ENCODE data around the gene VIPAS39.
"Not testable (repeated sequence)": the region's sequence is repeated elsewhere in the genome, so short reads cannot be mapped to it uniquely, and the experiment has no call there.

The VIPAS39 gene

GRCh38 chr14:77436042-77436441, 21.4 kb downstream of the VIPAS39 start:
- in situ Hi-C loops (cut with MboI; ENCODE audit: low sequenced_read_pairs, unreplicated experiment) = no loop called here
- TF ChIP-seq CTCF (IDR thresholded peaks at IDR 0.05; ENCODE audit: borderline replicate concordance, control extremely low read depth, extremely low read depth, insufficient read depth, missing control alignments) = no peak
- DNase-seq (ENCODE audit: low spot score) = no peak

- DNase-seq (ENCODE audit: low spot score) = no peak
- in situ Hi-C loops (cut with MboI; ENCODE audit: low sequenced_read_pairs, unreplicated experiment) = no loop called here
- TF ChIP-seq CTCF (IDR thresholded peaks at IDR 0.05; ENCODE audit: borderline replicate concordance, control extremely low read depth, extremely low read depth, insufficient read depth, missing control alignments) = no peak
Measured at GRCh38 chr14:77426396-77426795, 31.0 kb downstream of the VIPAS39 start.

- in situ Hi-C loops (cut with MboI; ENCODE audit: low sequenced_read_pairs, unreplicated experiment) = no loop called here
- no peak for TF ChIP-seq CTCF (IDR thresholded peaks at IDR 0.05; ENCODE audit: borderline replicate concordance, control extremely low read depth, extremely low read depth, insufficient read depth, missing control alignments)
Measured at GRCh38 chr14:77424862-77425261, 32.5 kb downstream of the VIPAS39 start.

DNA sequence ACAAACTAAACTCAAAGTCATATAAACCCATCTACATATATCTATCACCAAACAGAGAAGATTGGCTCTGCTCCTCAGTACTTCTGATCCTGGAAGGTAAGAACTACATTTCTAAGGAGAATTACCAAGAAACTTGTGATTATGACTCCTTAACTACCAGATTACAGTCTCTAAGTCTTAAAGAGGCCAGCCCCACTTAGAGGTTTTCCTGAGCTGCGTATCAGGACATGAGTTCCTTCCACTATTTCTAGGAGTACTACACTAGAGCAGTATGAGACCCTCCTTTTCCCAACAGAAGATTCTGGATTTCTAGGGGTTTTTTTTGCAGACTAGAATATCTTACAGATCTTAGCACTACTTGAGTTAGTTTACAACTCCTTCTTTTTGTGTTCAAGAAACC, 34.0 kb downstream of the VIPAS39 start, which contains the start of gene NOXRED1:
TSS of gene NOXRED1 (minus strand) at position 101 of the 400 bp plus-strand sequence. CDS start 634 bp downstream, outside the sequence.
- in situ Hi-C loops (cut with MboI; ENCODE audit: low sequenced_read_pairs, unreplicated experiment) = no loop called here
- TF ChIP-seq CTCF (IDR thresholded peaks at IDR 0.05; ENCODE audit: borderline replicate concordance, control extremely low read depth, extremely low read depth, insufficient read depth, missing control alignments) = no peak

More at GRCh38 chr14:77424862-77425261, 32.5 kb downstream of the VIPAS39 start:
- DNase-seq (ENCODE audit: low spot score) = no peak

DNA sequence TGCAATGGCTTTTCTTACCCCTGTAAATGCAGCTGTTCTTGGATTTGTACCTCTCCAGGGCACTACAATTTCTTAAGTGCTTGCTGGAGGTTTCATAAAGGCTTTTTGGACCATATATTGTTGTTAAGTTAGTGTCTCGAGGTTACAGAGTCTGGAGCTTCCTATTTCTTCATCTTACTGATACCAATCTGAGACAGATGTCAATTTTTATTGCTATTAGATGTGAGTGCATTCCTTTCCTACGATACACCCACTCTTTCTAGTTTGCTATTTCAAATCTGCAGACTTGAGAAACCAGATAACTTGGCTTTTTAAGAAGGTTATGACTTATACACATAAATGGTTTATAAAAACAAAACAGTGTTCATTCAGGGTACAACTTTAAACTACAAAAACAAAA, 36.2 kb downstream of the VIPAS39 start:
- in situ Hi-C loops (cut with MboI; ENCODE audit: low sequenced_read_pairs, unreplicated experiment) = no loop called here
- DNase-seq (ENCODE audit: low spot score) = no peak
- no peak for TF ChIP-seq CTCF (IDR thresholded peaks at IDR 0.05; ENCODE audit: borderline replicate concordance, control extremely low read depth, extremely low read depth, insufficient read depth, missing control alignments)

More for the DNA sequence above, 34.0 kb downstream of the VIPAS39 start, which contains the start of gene NOXRED1:
- DNase-seq (ENCODE audit: low spot score) = no peak

GRCh38 chr14:77416836-77417235, 40.6 kb downstream of the VIPAS39 start:
- in situ Hi-C loops (cut with MboI; ENCODE audit: low sequenced_read_pairs, unreplicated experiment) = no loop called here
- no peak for DNase-seq (ENCODE audit: low spot score)
- TF ChIP-seq CTCF (IDR thresholded peaks at IDR 0.05; ENCODE audit: borderline replicate concordance, control extremely low read depth, extremely low read depth, insufficient read depth, missing control alignments) = no peak

DNA sequence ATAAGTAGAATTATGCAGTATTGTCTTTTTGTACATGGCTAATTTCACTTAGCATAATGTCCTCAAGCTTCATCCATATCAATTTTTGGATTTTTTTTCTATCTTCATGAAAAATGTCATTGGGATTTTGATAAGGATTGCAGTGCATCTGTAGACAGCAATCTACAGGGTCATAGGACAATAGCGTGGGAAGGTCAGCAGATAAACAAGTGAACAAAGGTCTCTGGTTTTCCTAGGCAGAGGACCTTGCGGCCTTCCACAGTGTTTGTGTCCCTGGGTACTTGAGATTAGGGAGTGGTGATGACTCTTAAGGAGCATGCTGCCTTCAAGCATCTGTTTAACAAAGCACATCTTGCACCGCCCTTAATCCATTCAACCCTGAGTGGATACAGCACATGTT, 41.3 kb downstream of the VIPAS39 start:
- DNase-seq (ENCODE audit: low spot score); in situ Hi-C loops (cut with MboI; ENCODE audit: low sequenced_read_pairs, unreplicated experiment): not testable (repeated sequence)

DNA sequence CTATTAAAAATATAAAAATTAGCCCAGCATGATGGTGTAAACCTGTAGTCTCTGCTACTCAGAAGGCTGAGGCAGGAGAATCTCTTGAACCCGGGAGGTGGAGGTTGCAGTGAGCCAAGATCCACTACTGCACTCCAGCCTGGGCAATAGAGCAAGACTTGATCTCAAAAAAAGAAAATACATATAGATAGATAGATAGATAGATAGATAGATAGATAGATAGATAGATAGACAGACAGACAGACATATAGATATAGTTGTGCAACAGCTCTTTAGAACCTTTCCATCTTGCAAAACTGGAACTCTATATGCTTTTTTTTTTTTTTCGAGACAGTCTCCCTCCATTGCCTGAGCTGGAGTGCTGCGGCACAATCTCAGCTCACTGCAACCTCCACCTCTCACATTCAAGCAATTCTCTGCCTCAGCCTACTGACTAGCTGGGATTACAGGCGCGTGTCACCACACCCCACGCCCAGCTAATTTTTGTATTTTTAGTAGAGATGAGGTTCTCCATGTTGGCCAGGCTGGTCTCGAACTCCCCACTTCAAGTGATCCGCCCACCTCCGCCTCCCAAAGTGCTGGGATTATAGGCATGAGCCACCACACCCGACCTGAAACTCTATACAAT, 41.9 kb downstream of the VIPAS39 start:
- DNase-seq (ENCODE audit: low spot score); in situ Hi-C loops (cut with MboI; ENCODE audit: low sequenced_read_pairs, unreplicated experiment): not testable (repeated sequence)
